K562 (cell line): ENCODE data around the gene CBL. TPM values are rescaled to one million over a fixed set of nuclear protein-coding genes. Genes with fewer than 3 reads are reported as not detected.

Experiments
- ARHGAP35 ChIP-seq: fragments of 450-650 bp; IDR thresholded peaks from 2 replicates; pipeline ENCODE4 v1.6.1; 2018; ENCODE audit not compliant: partially characterized antibody
- ATF6 ChIP-seq: sonication (generic); formaldehyde crosslinking; IDR thresholded peaks from 2 replicates; pipeline ENCODE4 v1.4.0; 2020; ENCODE audit warnings: mild to moderate bottlenecking, missing genetic modification reagents
- CHCHD3 ChIP-seq: fragments of 250-450 bp; sonication (Bioruptor Pico); IDR thresholded peaks from 2 replicates; pipeline ENCODE4 v2.1.2; 2022; ENCODE audit warnings: mild to moderate bottlenecking
- E2F1 ChIP-seq: sonication (generic); formaldehyde crosslinking; IDR thresholded peaks from 2 replicates; pipeline ENCODE4 v1.8.1; 2023; ENCODE audit warnings: mild to moderate bottlenecking, missing genetic modification reagents, moderate library complexity
- HDAC6 ChIP-seq: IDR thresholded peaks from 2 replicates; pipeline ENCODE4 v1.6.1; 2012; ENCODE audit warnings: low read depth, mild to moderate bottlenecking, control low read depth, inconsistent platforms, low read length, moderate library complexity
- HMG20A ChIP-seq: fragments of 450-650 bp; formaldehyde crosslinking; conservative IDR thresholded peaks from 2 replicates; pipeline ENCODE4 v1.4.0; 2020; ENCODE audit warnings: mild to moderate bottlenecking, mixed read lengths
- L3MBTL2 ChIP-seq: fragments of 450-650 bp; IDR thresholded peaks from 2 replicates; pipeline ENCODE4 v1.6.1; 2016; ENCODE audit warnings: mild to moderate bottlenecking, moderate library complexity
- NCOA1 ChIP-seq: fragments of 450-650 bp; IDR thresholded peaks from 2 replicates; pipeline ENCODE4 v1.6.1; 2016; ENCODE audit warnings: low read depth
- NFE2L1 ChIP-seq: fragments of 450-650 bp; IDR thresholded peaks from 2 replicates; pipeline ENCODE4 v1.6.1; 2016; ENCODE audit warnings: missing genetic modification characterization, low read depth, mild to moderate bottlenecking, missing compliant biosample characterization, moderate library complexity, borderline replicate concordance
- NFIC ChIP-seq: fragments of 450-650 bp; IDR thresholded peaks from 2 replicates; pipeline ENCODE4 v1.6.1; 2017; ENCODE audit warnings: mild to moderate bottlenecking, inconsistent platforms
- PHF8 ChIP-seq: fragments of 200-600 bp; sonication (generic); IDR thresholded peaks from 2 replicates; pipeline ENCODE4 v1.6.1; 2012; ENCODE audit warnings: mixed run types, mild to moderate bottlenecking, inconsistent platforms, low read length, moderate library complexity, borderline replicate concordance
- PURB ChIP-seq: sonication (generic); formaldehyde crosslinking; IDR thresholded peaks from 2 replicates; pipeline ENCODE4 v1.9.0; 2021; ENCODE audit warnings: low read depth, mild to moderate bottlenecking, missing genetic modification reagents
- PYGO2 ChIP-seq: fragments of 450-650 bp; IDR thresholded peaks from 2 replicates; pipeline ENCODE4 v1.6.1; 2016; ENCODE audit warnings: mild to moderate bottlenecking, missing genetic modification characterization, moderate library complexity, missing compliant biosample characterization
- RCOR1 ChIP-seq, 2 experiments: IDR thresholded peaks; 2 replicates each; pipeline ENCODE4 v1.6.1; 2012; ENCODE audit warnings: low read depth in 2 of 2, low read length in 2 of 2, borderline replicate concordance in 1 of 2, improper control_type of control experiment in 1 of 2
- SIN3A ChIP-seq, 2 experiments: fragments of 150-350 bp in 1 of 2; IDR thresholded peaks; 2 replicates each; pipeline ENCODE4 v1.6.1; 2011 to 2016; ENCODE audit warnings: borderline replicate concordance in 2 of 2, low read depth in 2 of 2, low read length in 2 of 2, mild to moderate bottlenecking in 2 of 2, moderate library complexity in 2 of 2; ENCODE audit not compliant: control insufficient read depth in 1 of 2
- SMC3 ChIP-seq: conservative IDR thresholded peaks from 2 replicates; pipeline ENCODE4 v1.6.1; 2011; ENCODE audit warnings: low read depth, low read length, improper control_type of control experiment; ENCODE audit not compliant: insufficient read depth
- SNRNP70 ChIP-seq: fragments of 200-400 bp; formaldehyde crosslinking; optimal IDR thresholded peaks from 2 replicates; pipeline ENCODE3; 2017; ENCODE audit warnings: low read depth, low read length
- SRSF3 ChIP-seq: fragments of 200-400 bp; formaldehyde crosslinking; IDR thresholded peaks from 2 replicates; pipeline ENCODE4 v1.6.1; 2016; ENCODE audit warnings: mild to moderate bottlenecking, low read length, moderate library complexity; ENCODE audit not compliant: insufficient read depth
- THRB ChIP-seq: fragments of 450-650 bp; formaldehyde crosslinking; conservative IDR thresholded peaks from 2 replicates; pipeline ENCODE4 v1.4.0; 2022; ENCODE audit warnings: mild to moderate bottlenecking, missing genetic modification characterization
- TRIM24 ChIP-seq, 2 experiments: fragments of 450-650 bp; IDR thresholded peaks; 2 replicates each; pipeline ENCODE4 v1.6.1; 2016
- XRCC5 ChIP-seq: fragments of 200-400 bp; formaldehyde crosslinking; IDR thresholded peaks from 2 replicates; pipeline ENCODE4 v1.6.1; 2017; ENCODE audit warnings: low read depth, mild to moderate bottlenecking, low read length
- ZFP36 ChIP-seq: fragments of 150-350 bp; IDR thresholded peaks from 2 replicates; pipeline ENCODE4 v1.6.1; 2018; ENCODE audit warnings: low read length, low read depth; ENCODE audit not compliant: partially characterized antibody
- ZNF217 ChIP-seq: sonication (generic); formaldehyde crosslinking; IDR thresholded peaks from 2 replicates; pipeline ENCODE4 v1.8.0; 2022; ENCODE audit warnings: mild to moderate bottlenecking, missing genetic modification reagents
- ZNF57 ChIP-seq: fragments of 450-650 bp; formaldehyde crosslinking; IDR thresholded peaks from 2 replicates; pipeline ENCODE4 v1.4.0; 2020; ENCODE audit warnings: mild to moderate bottlenecking, moderate library complexity
- ZNF75A ChIP-seq: fragments of 450-650 bp; formaldehyde crosslinking; IDR thresholded peaks from 2 replicates; pipeline ENCODE4 v1.4.0; 2020; ENCODE audit warnings: mild to moderate bottlenecking
- polyA plus RNA-seq, 8 experiments: library from polyadenylated mRNA; depleted of rRNA in 4 of 8; stranded (reverse) in 5 of 8; unstranded in 3 of 8; fragments of >200 nt; fragmentation: Nextera tagmentation in 2 of 8; fragmentation: Illumina TruSeq in 1 of 8; extraction: Ambion mirVana in 2 of 8; extraction: Trizol in 1 of 8; gene quantifications; 2 replicates each; pipeline versions ENCODE4 v1.2.1 to v1.2.3, GENCODE V29; 2011 to 2014; ENCODE audit warnings: inconsistent platforms in 1 of 8, missing spikeins in 1 of 8
- total RNA-seq, 7 experiments: library from RNA; depleted of rRNA in 6 of 7; stranded (reverse); fragments of >200 nt in 6 of 7; fragmentation: Illumina TruSeq in 2 of 7; extraction: Trizol in 2 of 7; gene quantifications; 2 replicates each; pipeline versions ENCODE4 v1.2.1 to v1.2.3, GENCODE V29; 2011 to 2021; ENCODE audit warnings: low replicate concordance in 1 of 7

CBL gene
- total and polyA plus RNA-seq, 9 of the 15 experiments (the other 6 are each of a cell fraction or from before 2014, with no cell fraction given) = 3.2 to 24.9 (median 9.9) TPM

- TF ChIP-seq THRB (CRISPR knock-in tag) = 0 out of 2 replicates have a peak, but pooled peaks have one; percentile 45
- no peak for TF ChIP-seq PYGO2
- no peak for TF ChIP-seq E2F1 (CRISPR knock-in tag)
- TF ChIP-seq PHF8 = no peak
- no peak for TF ChIP-seq PURB (CRISPR knock-in tag)
- no peak for TF ChIP-seq NFIC
- no peak for TF ChIP-seq ZNF75A
- TF ChIP-seq ZFP36 = no peak
- TF ChIP-seq SMC3 = no peak
- TF ChIP-seq HDAC6 = no peak
- TF ChIP-seq RCOR1 (IDR thresholded peaks at IDR 0.05; ENCODE audit: borderline replicate concordance in 1 of 2, low read depth in 2 of 2, low read length in 2 of 2) = peak in 1 of 2 experiments; percentile 39; a peak in 2 of 4 replicates
- TF ChIP-seq TRIM24 (IDR thresholded peaks at IDR 0.05) = no peak
- no peak for TF ChIP-seq ARHGAP35
- TF ChIP-seq SIN3A (IDR thresholded peaks at IDR 0.05; ENCODE audit: borderline replicate concordance in 2 of 2, control insufficient read depth in 1 of 2, low read depth in 2 of 2, low read length in 2 of 2) = peak in 1 of 2 experiments; percentile 10; a peak in 1 of 4 replicates
- TF ChIP-seq ZNF57 (CRISPR knock-in tag) = no peak
- TF ChIP-seq XRCC5 = no peak
- TF ChIP-seq NFE2L1 = no peak
- TF ChIP-seq SRSF3 = no peak
- TF ChIP-seq L3MBTL2 = no peak
- no peak for TF ChIP-seq ATF6 (CRISPR knock-in tag)
- TF ChIP-seq ZNF217 = no peak
- TF ChIP-seq NCOA1 = no peak
- TF ChIP-seq CHCHD3 (CRISPR knock-in tag) = no peak
- no peak for TF ChIP-seq HMG20A (CRISPR knock-in tag)
- no peak for TF ChIP-seq SNRNP70
These were observed 624 bp downstream of the CBL start (continued) for GRCh38 chr11:119206511-119207414.
